ENCODE measurements around the gene GALR3.

GRCh38 chr22:37815593-37815992, 7.6 kb upstream of the GALR3 start:
- TF ChIP-seq CREB5 (CRISPR knock-in tag; IDR thresholded peaks at IDR 0.05; ENCODE audit: low read depth) (no peak), TCF4 (CRISPR knock-in tag; IDR thresholded peaks at IDR 0.05; ENCODE audit: borderline replicate concordance) (no peak), ARNTL (CRISPR knock-in tag; IDR thresholded peaks at IDR 0.05; ENCODE audit: borderline replicate concordance, low read depth) (no peak), GLIS3 (CRISPR knock-in tag; IDR thresholded peaks at IDR 0.05) (no peak), ESRRG (CRISPR knock-in tag; IDR thresholded peaks at IDR 0.05) (no peak), CSDC2 (CRISPR knock-in tag; IDR thresholded peaks at IDR 0.05) (no peak)
